H9 (cell line): ENCODE measurements around the gene RAB30. TPM values are rescaled to one million over a fixed set of nuclear protein-coding genes. Genes with fewer than 3 reads are reported as not detected.

Experiments
- DNase-seq: peaks from one replicate; pipeline ENCODE4 v3.0.0-alpha.2; 2017
- H2AFZ ChIP-seq: one replicate; pipeline ENCODE4 v1.6.1; 2013; ENCODE audit warnings: mild to moderate bottlenecking, low read length, control low read depth, moderate library complexity
- H2AK5ac ChIP-seq: 2 replicates; pipeline ENCODE4 v1.6.1; 2013; ENCODE audit warnings: low read length, control low read depth, mixed read lengths; ENCODE audit not compliant: insufficient read length
- H2BK120ac ChIP-seq: one replicate; pipeline ENCODE4 v1.6.1; 2013; ENCODE audit warnings: low read depth, mild to moderate bottlenecking, low read length, control low read depth, inconsistent platforms; ENCODE audit not compliant: poor library complexity, severe bottlenecking
- H2BK12ac ChIP-seq: 2 replicates; pipeline ENCODE4 v1.6.1; 2013; ENCODE audit warnings: low read length, control low read depth, mixed read lengths, low read depth; ENCODE audit not compliant: insufficient read length
- H2BK15ac ChIP-seq: 2 replicates; pipeline ENCODE4 v1.6.1; 2013; ENCODE audit warnings: low read depth, low read length, control low read depth
- H2BK20ac ChIP-seq: one replicate; pipeline ENCODE4 v1.6.1; 2013; ENCODE audit warnings: low read depth, mild to moderate bottlenecking, low read length, control low read depth, inconsistent platforms; ENCODE audit not compliant: poor library complexity, severe bottlenecking
- H2BK5ac ChIP-seq: 2 replicates; pipeline ENCODE4 v1.6.1; 2013; ENCODE audit warnings: low read length, control low read depth, mixed read lengths; ENCODE audit not compliant: insufficient read length
- H3K14ac ChIP-seq: 2 replicates; pipeline ENCODE4 v1.6.1; 2013; ENCODE audit warnings: low read length, control low read depth; ENCODE audit not compliant: insufficient read depth
- H3K18ac ChIP-seq: 2 replicates; pipeline ENCODE4 v1.6.1; 2013; ENCODE audit warnings: low read depth, mild to moderate bottlenecking, mixed read lengths, low read length, control low read depth; ENCODE audit not compliant: insufficient read length
- H3K23ac ChIP-seq: 2 replicates; pipeline ENCODE4 v1.6.1; 2013; ENCODE audit warnings: low read length, control low read depth, mixed read lengths, low read depth; ENCODE audit not compliant: insufficient read length
- H3K23me2 ChIP-seq: 2 replicates; pipeline ENCODE4 v1.6.1; 2013; ENCODE audit warnings: low read depth, mild to moderate bottlenecking, mixed read lengths, low read length, control low read depth; ENCODE audit not compliant: insufficient read length, poor library complexity, severe bottlenecking
- H3K27ac ChIP-seq: 2 replicates; pipeline ENCODE4 v1.5.1; 2013; ENCODE audit warnings: low read length, control low read depth, mixed read lengths, low read depth; ENCODE audit not compliant: insufficient read length
- H3K27me3 ChIP-seq: 2 replicates; pipeline ENCODE4 v1.6.1; 2013; ENCODE audit warnings: low read length, control low read depth, inconsistent platforms; ENCODE audit not compliant: insufficient read depth
- H3K4ac ChIP-seq: 2 replicates; pipeline ENCODE4 v1.6.1; 2013; ENCODE audit warnings: low read depth, mild to moderate bottlenecking, control low read depth, inconsistent platforms, low read length, moderate library complexity
- H3K4me1 ChIP-seq: 2 replicates; pipeline ENCODE4 v1.6.1; 2013; ENCODE audit warnings: low read length, control low read depth, inconsistent platforms; ENCODE audit not compliant: insufficient read depth
- H3K4me2 ChIP-seq: 2 replicates; pipeline ENCODE4 v1.6.1; 2013; ENCODE audit warnings: low read length, control low read depth, mixed read lengths; ENCODE audit not compliant: insufficient read length, insufficient read depth
- H3K56ac ChIP-seq: 2 replicates; pipeline ENCODE4 v1.6.1; 2013; ENCODE audit warnings: low read depth, mild to moderate bottlenecking, mixed read lengths, low read length, control low read depth; ENCODE audit not compliant: insufficient read length
- H3K79me1 ChIP-seq: 2 replicates; pipeline ENCODE4 v1.6.1; 2013; ENCODE audit warnings: low read depth, mild to moderate bottlenecking, moderate library complexity, low read length, control low read depth, inconsistent platforms; ENCODE audit not compliant: insufficient read depth, poor library complexity, severe bottlenecking
- H3K79me2 ChIP-seq: 2 replicates; pipeline ENCODE4 v1.6.1; 2013; ENCODE audit warnings: low read length, control low read depth, inconsistent platforms; ENCODE audit not compliant: insufficient read depth
- H3K9ac ChIP-seq: 2 replicates; pipeline ENCODE4 v1.6.1; 2013; ENCODE audit warnings: low read length, control low read depth, mixed read lengths; ENCODE audit not compliant: insufficient read length; ENCODE audit errors: extremely low read depth
- H3K9me3 ChIP-seq: one replicate; pipeline ENCODE4 v1.6.1; 2013; ENCODE audit warnings: low read depth, low read length, inconsistent platforms; ENCODE audit not compliant: control insufficient read depth
- H3T11ph ChIP-seq: one replicate; pipeline ENCODE4 v1.6.1; 2013; ENCODE audit warnings: mild to moderate bottlenecking, low read length, control low read depth, inconsistent platforms
- H4K20me1 ChIP-seq: one replicate; pipeline ENCODE4 v1.6.1; 2013; ENCODE audit not compliant: control insufficient read depth, insufficient read length, insufficient read depth
- H4K5ac ChIP-seq: 2 replicates; pipeline ENCODE4 v1.6.1; 2013; ENCODE audit warnings: low read depth, mild to moderate bottlenecking, mixed read lengths, low read length, control low read depth; ENCODE audit not compliant: insufficient read length
- H4K8ac ChIP-seq: replicated peaks from 2 replicates; pipeline ENCODE4 v1.6.1; 2013; ENCODE audit warnings: low read length, control low read depth, mixed read lengths, low read depth; ENCODE audit not compliant: insufficient read length
- H4K91ac ChIP-seq: 2 replicates; pipeline ENCODE4 v1.6.1; 2013; ENCODE audit warnings: low read depth, mild to moderate bottlenecking, moderate library complexity, mixed read lengths, low read length, control low read depth; ENCODE audit not compliant: insufficient read length
- H3K27ac Mint-ChIP-seq, 3 experiments: 2 replicates in 2 of 3; 3 replicates in 1 of 3; pipeline ENCODE4 v1.8.0; 2020 to 2021; ENCODE audit warnings: mixed read lengths in 3 of 3, mild to moderate bottlenecking in 1 of 3, moderate library complexity in 1 of 3
- H3K27me3 Mint-ChIP-seq: 2 replicates; pipeline ENCODE4 v1.8.0; 2021; ENCODE audit warnings: low read depth, mild to moderate bottlenecking, moderate library complexity, mixed read lengths
- H3K36me3 Mint-ChIP-seq, 3 experiments: 2 replicates in 2 of 3; 3 replicates in 1 of 3; pipeline ENCODE4 v1.8.0; 2020 to 2021; ENCODE audit warnings: low read depth in 3 of 3, mixed read lengths in 3 of 3; ENCODE audit not compliant: insufficient read depth in 1 of 3
- H3K4me1 Mint-ChIP-seq, 2 experiments: 2 replicates each; pipeline ENCODE4 v1.8.0; 2020; ENCODE audit warnings: mixed read lengths in 2 of 2
- H3K4me3 Mint-ChIP-seq, 2 experiments: 2 replicates in 1 of 2; 3 replicates in 1 of 2; pipeline ENCODE4 v1.8.0; 2020 to 2021; ENCODE audit warnings: mild to moderate bottlenecking in 2 of 2, mixed read lengths in 2 of 2, moderate library complexity in 1 of 2
- H3K9me3 Mint-ChIP-seq, 2 experiments: 2 replicates in 1 of 2; 3 replicates in 1 of 2; pipeline ENCODE4 v1.8.0; 2020; ENCODE audit warnings: mild to moderate bottlenecking in 2 of 2, mixed read lengths in 2 of 2, moderate library complexity in 1 of 2
- CTCF ChIP-seq: fragments of 200-600 bp; sonication (generic); conservative IDR thresholded peaks from 3 replicates; pipeline ENCODE4 v1.8.0; 2021; ENCODE audit warnings: antibody characterized with exemption, mild to moderate bottlenecking
- WGBS: extraction: QIAGEN DNeasy Blood & Tissue Kit; methylation state at CpG from one replicate; pipeline ENCODE4 v1.1.7; 2013; ENCODE audit warnings: missing lambda C conversion rate, low lambda C conversion rate, mixed read lengths; ENCODE audit not compliant: insufficient read length; ENCODE audit errors: extremely low coverage; 5-methylcytosine and 5-hydroxymethylcytosine counted together
- total RNA-seq: library from RNA; stranded (reverse); gene quantifications from 2 replicates; pipeline ENCODE4 v1.2.1, GENCODE V29; 2021

RAB30 gene
- total RNA-seq, 1 experiment from 2014 or later, result 4.8 TPM

GRCh38 chr11:83044958-83045712, 26.6 kb downstream of the RAB30 start:
- Mint-ChIP-seq H3K4me3 (no peak overlapping the region), H3K27me3 (no peaks in the 10 kb centered on the region), H3K4me1 (peaks cover 15 to 20% of the 10 kb centered on the region in 2 experiments), H3K27ac (no peak overlapping the region; a peak in 1 of 7 replicates), H3K36me3 (no peaks in the 10 kb centered on the region), H3K9me3 (no peaks in the 10 kb centered on the region)
- DNase-seq, result no peak
- Histone ChIP-seq H4K91ac (no peak overlapping the region), H4K8ac (no peak overlapping the region), H3K27ac (no peak overlapping the region), H3K79me1 (no peaks in the 10 kb centered on the region), H3K18ac (no peak overlapping the region), H3K14ac (no peak overlapping the region), H4K20me1 (no peaks in the 10 kb centered on the region), H2AK5ac (no peak overlapping the region), H2BK5ac (no peak overlapping the region), H3K9ac (no peak overlapping the region), H4K5ac (no peak overlapping the region), H2BK15ac (no peak overlapping the region), H2BK20ac (no peak overlapping the region), H2BK120ac (no peak overlapping the region), H3K23ac (no peak overlapping the region), H3K27me3 (no peaks in the 10 kb centered on the region), H2BK12ac (no peak overlapping the region), H3K4me2 (no peak overlapping the region), H3K23me2 (no peaks in the 10 kb centered on the region), H3K56ac (no peak overlapping the region), H3T11ph (no peak overlapping the region), H2AFZ (no peak overlapping the region), H3K79me2 (no peaks in the 10 kb centered on the region; the same call in 1 of the 2 replicates), H3K4me1 (peaks cover 7% of the 10 kb centered on the region), H3K4ac (no peak overlapping the region), H3K9me3 (no peaks in the 10 kb centered on the region)
- no peak for TF ChIP-seq CTCF
- WGBS, result no CpG with 5 or more reads among the region's 8 CpGs
